HepG2 (cell line): ENCODE results near the gene GPT2. TPM values are rescaled to one million over a fixed set of nuclear protein-coding genes. Genes with fewer than 3 reads are reported as not detected.

ENCODE experiments used
- GABPB1 ChIP-seq: IDR thresholded peaks from 2 replicates; pipeline ENCODE4 v1.6.1; 2016; ENCODE audit warnings: mild to moderate bottlenecking, missing genetic modification reagents, moderate library complexity, missing compliant biosample characterization
- HNRNPL ChIP-seq: fragments of 200-400 bp; formaldehyde crosslinking; IDR thresholded peaks from 2 replicates; pipeline ENCODE4 v1.6.1; 2017; ENCODE audit warnings: mild to moderate bottlenecking, low read depth, low read length
- KDM6A ChIP-seq: IDR thresholded peaks from 2 replicates; pipeline ENCODE4 v1.6.1; 2016; ENCODE audit warnings: low read depth
- MBD4 ChIP-seq: IDR thresholded peaks from 2 replicates; pipeline ENCODE4 v1.6.1; 2012; ENCODE audit warnings: low read length, inconsistent platforms, borderline replicate concordance
- NFKB2 ChIP-seq: sonication (generic); formaldehyde crosslinking; IDR thresholded peaks from 2 replicates; pipeline ENCODE4 v1.4.0; 2020; ENCODE audit warnings: missing genetic modification reagents, borderline replicate concordance
- SYNCRIP ChIP-seq: fragments of 200-400 bp; formaldehyde crosslinking; IDR thresholded peaks from 2 replicates; pipeline ENCODE4 v1.6.1; 2018; ENCODE audit warnings: mild to moderate bottlenecking, low read depth, low read length; ENCODE audit not compliant: insufficient read depth
- ZNF235 ChIP-seq: sonication (generic); formaldehyde crosslinking; IDR thresholded peaks from 2 replicates; pipeline ENCODE4 v1.8.1; 2023; ENCODE audit warnings: mild to moderate bottlenecking, missing genetic modification reagents, borderline replicate concordance
- ZNF282 ChIP-seq: fragments of 450-650 bp; IDR thresholded peaks from 2 replicates; pipeline ENCODE4 v1.6.1; 2018; ENCODE audit not compliant: partially characterized antibody
- ZNF460 ChIP-seq: sonication (generic); formaldehyde crosslinking; IDR thresholded peaks from 2 replicates; pipeline ENCODE4 v1.5.1; 2020; ENCODE audit warnings: missing genetic modification reagents, mild to moderate bottlenecking, borderline replicate concordance
- ZNF569 ChIP-seq: sonication (generic); formaldehyde crosslinking; IDR thresholded peaks from 2 replicates; pipeline ENCODE4 v1.5.0; 2020; ENCODE audit warnings: mild to moderate bottlenecking, missing genetic modification reagents, moderate library complexity, borderline replicate concordance
- ZNF629 ChIP-seq: sonication (generic); formaldehyde crosslinking; conservative IDR thresholded peaks from 2 replicates; pipeline ENCODE4 v1.5.0; 2020; ENCODE audit warnings: missing genetic modification reagents
- ZNF660 ChIP-seq: sonication (generic); formaldehyde crosslinking; IDR thresholded peaks from 2 replicates; pipeline ENCODE4 v1.5.1; 2020; ENCODE audit warnings: mild to moderate bottlenecking, low read depth, missing genetic modification reagents, borderline replicate concordance
- ZNF773 ChIP-seq: sonication (generic); formaldehyde crosslinking; IDR thresholded peaks from 2 replicates; pipeline ENCODE4 v1.4.0; 2020; ENCODE audit warnings: missing genetic modification reagents, borderline replicate concordance
- ZNF879 ChIP-seq: sonication (generic); formaldehyde crosslinking; IDR thresholded peaks from 2 replicates; pipeline ENCODE4 v1.8.1; 2023; ENCODE audit warnings: missing genetic modification reagents
- polyA plus RNA-seq, 8 experiments: library from polyadenylated mRNA; depleted of rRNA in 3 of 8; stranded (reverse) in 7 of 8; unstranded in 1 of 8; fragments of >200 nt; fragmentation: Illumina TruSeq in 4 of 8; extraction: Trizol in 4 of 8; gene quantifications; 2 replicates each; pipeline versions ENCODE4 v1.2.1 to v1.2.3, GENCODE V29; 2011 to 2016; ENCODE audit warnings: low read depth in 4 of 8, missing spikeins in 1 of 8, mixed read lengths in 1 of 8; ENCODE audit not compliant: insufficient read depth in 1 of 8
- total RNA-seq, 5 experiments: library from RNA; depleted of rRNA; stranded (reverse); fragments of >200 nt; fragmentation: Illumina TruSeq; extraction: Trizol; gene quantifications; 2 replicates each; pipeline ENCODE4 v1.2.3, GENCODE V29; 2016; ENCODE audit warnings: low read depth in 1 of 5
- TF ChIP-seq, protein P1 (sequence below): sonication (generic); formaldehyde crosslinking; IDR thresholded peaks from 2 replicates; pipeline ENCODE4 v1.4.0; 2020; ENCODE audit warnings: missing genetic modification reagents, mild to moderate bottlenecking, borderline replicate concordance
- TF ChIP-seq, protein P2 (sequence below): IDR thresholded peaks from 2 replicates; pipeline ENCODE4 v1.6.1; 2012; ENCODE audit warnings: low read length, improper control_type of control experiment
- TF ChIP-seq, protein P3 (sequence below): sonication (generic); formaldehyde crosslinking; IDR thresholded peaks from 2 replicates; pipeline ENCODE4 v1.4.0; 2020; ENCODE audit warnings: missing genetic modification reagents
- TF ChIP-seq, protein P4 (sequence below): sonication (generic); formaldehyde crosslinking; IDR thresholded peaks from 2 replicates; pipeline ENCODE4 v1.4.0; 2020; ENCODE audit warnings: low read depth, missing genetic modification reagents

Gene GPT2
- total and polyA plus RNA-seq, 2 of the 13 experiments (the other 11 are each of a cell fraction or from before 2014, with no cell fraction given), result 138 to 267 TPM

DNA sequence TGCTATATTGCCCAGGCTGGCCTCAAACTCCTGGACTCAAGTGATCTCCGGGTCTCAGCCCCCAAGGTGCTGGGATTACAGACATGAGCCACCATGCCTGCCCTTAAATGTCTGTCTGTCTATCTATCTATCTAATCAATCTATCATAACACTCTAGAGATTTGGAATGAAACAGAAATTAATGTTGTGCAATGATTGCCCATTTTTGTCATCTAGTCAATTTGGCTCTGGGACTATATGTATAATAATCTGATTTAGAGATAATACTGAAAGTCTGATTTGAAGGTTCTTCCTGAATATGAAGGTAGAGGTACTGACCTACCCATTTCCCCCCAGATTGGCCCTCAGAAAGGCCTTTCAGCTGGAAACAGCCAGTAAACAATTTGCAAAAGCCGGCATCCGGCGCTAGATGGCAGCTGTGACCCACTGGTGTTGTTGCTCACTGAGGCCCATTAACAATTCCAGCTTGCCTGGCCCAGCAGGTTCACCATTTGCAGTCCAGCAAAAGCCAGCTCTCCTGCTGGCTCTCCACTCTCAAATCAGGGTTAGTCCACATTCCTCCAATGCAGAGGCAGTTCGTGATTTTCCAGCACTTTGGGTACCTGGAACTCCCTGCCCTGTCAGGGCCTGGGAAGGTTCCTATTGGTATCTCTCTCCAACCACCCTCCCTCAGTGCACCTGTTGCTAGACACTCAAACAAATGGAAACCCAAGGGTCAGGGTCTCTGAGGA is 30.3 kb upstream of the GPT2 start (continued):
- TF ChIP-seq SYNCRIP (no peak), HNRNPL (no peak), GABPB1 (no peak), ZNF569 (CRISPR knock-in tag) (no peak), ZNF235 (CRISPR knock-in tag) (no peak), ZNF879 (CRISPR knock-in tag) (no peak), KDM6A (no peak), ZNF773 (CRISPR knock-in tag) (no peak), MBD4 (no peak), NFKB2 (CRISPR knock-in tag) (no peak), ZNF282 (no peak), ZNF460 (CRISPR knock-in tag) (no peak), ZNF629 (CRISPR knock-in tag) (peak; percentile 68), ZNF660 (CRISPR knock-in tag) (no peak)
- TF ChIP-seq, protein P1, sequence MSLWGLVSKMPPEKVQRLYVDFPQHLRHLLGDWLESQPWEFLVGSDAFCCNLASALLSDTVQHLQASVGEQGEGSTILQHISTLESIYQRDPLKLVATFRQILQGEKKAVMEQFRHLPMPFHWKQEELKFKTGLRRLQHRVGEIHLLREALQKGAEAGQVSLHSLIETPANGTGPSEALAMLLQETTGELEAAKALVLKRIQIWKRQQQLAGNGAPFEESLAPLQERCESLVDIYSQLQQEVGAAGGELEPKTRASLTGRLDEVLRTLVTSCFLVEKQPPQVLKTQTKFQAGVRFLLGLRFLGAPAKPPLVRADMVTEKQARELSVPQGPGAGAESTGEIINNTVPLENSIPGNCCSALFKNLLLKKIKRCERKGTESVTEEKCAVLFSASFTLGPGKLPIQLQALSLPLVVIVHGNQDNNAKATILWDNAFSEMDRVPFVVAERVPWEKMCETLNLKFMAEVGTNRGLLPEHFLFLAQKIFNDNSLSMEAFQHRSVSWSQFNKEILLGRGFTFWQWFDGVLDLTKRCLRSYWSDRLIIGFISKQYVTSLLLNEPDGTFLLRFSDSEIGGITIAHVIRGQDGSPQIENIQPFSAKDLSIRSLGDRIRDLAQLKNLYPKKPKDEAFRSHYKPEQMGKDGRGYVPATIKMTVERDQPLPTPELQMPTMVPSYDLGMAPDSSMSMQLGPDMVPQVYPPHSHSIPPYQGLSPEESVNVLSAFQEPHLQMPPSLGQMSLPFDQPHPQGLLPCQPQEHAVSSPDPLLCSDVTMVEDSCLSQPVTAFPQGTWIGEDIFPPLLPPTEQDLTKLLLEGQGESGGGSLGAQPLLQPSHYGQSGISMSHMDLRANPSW (CRISPR knock-in tag), result no peak
- TF ChIP-seq, protein P2, sequence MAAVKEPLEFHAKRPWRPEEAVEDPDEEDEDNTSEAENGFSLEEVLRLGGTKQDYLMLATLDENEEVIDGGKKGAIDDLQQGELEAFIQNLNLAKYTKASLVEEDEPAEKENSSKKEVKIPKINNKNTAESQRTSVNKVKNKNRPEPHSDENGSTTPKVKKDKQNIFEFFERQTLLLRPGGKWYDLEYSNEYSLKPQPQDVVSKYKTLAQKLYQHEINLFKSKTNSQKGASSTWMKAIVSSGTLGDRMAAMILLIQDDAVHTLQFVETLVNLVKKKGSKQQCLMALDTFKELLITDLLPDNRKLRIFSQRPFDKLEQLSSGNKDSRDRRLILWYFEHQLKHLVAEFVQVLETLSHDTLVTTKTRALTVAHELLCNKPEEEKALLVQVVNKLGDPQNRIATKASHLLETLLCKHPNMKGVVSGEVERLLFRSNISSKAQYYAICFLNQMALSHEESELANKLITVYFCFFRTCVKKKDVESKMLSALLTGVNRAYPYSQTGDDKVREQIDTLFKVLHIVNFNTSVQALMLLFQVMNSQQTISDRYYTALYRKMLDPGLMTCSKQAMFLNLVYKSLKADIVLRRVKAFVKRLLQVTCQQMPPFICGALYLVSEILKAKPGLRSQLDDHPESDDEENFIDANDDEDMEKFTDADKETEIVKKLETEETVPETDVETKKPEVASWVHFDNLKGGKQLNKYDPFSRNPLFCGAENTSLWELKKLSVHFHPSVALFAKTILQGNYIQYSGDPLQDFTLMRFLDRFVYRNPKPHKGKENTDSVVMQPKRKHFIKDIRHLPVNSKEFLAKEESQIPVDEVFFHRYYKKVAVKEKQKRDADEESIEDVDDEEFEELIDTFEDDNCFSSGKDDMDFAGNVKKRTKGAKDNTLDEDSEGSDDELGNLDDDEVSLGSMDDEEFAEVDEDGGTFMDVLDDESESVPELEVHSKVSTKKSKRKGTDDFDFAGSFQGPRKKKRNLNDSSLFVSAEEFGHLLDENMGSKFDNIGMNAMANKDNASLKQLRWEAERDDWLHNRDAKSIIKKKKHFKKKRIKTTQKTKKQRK, result no peak
- TF ChIP-seq, protein P3, sequence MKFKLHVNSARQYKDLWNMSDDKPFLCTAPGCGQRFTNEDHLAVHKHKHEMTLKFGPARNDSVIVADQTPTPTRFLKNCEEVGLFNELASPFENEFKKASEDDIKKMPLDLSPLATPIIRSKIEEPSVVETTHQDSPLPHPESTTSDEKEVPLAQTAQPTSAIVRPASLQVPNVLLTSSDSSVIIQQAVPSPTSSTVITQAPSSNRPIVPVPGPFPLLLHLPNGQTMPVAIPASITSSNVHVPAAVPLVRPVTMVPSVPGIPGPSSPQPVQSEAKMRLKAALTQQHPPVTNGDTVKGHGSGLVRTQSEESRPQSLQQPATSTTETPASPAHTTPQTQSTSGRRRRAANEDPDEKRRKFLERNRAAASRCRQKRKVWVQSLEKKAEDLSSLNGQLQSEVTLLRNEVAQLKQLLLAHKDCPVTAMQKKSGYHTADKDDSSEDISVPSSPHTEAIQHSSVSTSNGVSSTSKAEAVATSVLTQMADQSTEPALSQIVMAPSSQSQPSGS (CRISPR knock-in tag), result 0 out of 2 replicates have a peak, but pooled peaks have one; percentile 47
- TF ChIP-seq, protein P4, sequence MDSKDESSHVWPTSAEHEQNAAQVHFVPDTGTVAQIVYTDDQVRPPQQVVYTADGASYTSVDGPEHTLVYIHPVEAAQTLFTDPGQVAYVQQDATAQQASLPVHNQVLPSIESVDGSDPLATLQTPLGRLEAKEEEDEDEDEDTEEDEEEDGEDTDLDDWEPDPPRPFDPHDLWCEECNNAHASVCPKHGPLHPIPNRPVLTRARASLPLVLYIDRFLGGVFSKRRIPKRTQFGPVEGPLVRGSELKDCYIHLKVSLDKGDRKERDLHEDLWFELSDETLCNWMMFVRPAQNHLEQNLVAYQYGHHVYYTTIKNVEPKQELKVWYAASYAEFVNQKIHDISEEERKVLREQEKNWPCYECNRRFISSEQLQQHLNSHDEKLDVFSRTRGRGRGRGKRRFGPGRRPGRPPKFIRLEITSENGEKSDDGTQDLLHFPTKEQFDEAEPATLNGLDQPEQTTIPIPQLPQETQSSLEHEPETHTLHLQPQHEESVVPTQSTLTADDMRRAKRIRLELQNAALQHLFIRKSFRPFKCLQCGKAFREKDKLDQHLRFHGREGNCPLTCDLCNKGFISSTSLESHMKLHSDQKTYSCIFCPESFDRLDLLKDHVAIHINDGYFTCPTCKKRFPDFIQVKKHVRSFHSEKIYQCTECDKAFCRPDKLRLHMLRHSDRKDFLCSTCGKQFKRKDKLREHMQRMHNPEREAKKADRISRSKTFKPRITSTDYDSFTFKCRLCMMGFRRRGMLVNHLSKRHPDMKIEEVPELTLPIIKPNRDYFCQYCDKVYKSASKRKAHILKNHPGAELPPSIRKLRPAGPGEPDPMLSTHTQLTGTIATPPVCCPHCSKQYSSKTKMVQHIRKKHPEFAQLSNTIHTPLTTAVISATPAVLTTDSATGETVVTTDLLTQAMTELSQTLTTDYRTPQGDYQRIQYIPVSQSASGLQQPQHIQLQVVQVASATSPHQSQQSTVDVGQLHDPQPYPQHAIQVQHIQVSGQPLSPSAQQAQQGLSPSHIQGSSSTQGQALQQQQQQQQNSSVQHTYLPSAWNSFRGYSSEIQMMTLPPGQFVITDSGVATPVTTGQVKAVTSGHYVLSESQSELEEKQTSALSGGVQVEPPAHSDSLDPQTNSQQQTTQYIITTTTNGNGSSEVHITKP, result 0 out of 2 replicates have a peak, but pooled peaks have one; percentile 58
